Stimulated activated CD8-positive, alpha-beta memory T cell treated with anti-CD3 and anti-CD28 coated beads, Interleukin-12 subunit alpha, Interleukin-12 subunit beta, amount 100 ng/mL, for 4 hours (primary cell): ENCODE data around the gene GRK5.
"Not testable (repeated sequence)": the region's sequence is repeated elsewhere in the genome, so short reads cannot be mapped to it uniquely, and the experiment has no call there.

Experiments used
- DNase-seq: peaks from one replicate; pipeline ENCODE4 v3.0.0-alpha.2; 2020; ENCODE audit warnings: low read depth

GRK5 gene

DNA sequence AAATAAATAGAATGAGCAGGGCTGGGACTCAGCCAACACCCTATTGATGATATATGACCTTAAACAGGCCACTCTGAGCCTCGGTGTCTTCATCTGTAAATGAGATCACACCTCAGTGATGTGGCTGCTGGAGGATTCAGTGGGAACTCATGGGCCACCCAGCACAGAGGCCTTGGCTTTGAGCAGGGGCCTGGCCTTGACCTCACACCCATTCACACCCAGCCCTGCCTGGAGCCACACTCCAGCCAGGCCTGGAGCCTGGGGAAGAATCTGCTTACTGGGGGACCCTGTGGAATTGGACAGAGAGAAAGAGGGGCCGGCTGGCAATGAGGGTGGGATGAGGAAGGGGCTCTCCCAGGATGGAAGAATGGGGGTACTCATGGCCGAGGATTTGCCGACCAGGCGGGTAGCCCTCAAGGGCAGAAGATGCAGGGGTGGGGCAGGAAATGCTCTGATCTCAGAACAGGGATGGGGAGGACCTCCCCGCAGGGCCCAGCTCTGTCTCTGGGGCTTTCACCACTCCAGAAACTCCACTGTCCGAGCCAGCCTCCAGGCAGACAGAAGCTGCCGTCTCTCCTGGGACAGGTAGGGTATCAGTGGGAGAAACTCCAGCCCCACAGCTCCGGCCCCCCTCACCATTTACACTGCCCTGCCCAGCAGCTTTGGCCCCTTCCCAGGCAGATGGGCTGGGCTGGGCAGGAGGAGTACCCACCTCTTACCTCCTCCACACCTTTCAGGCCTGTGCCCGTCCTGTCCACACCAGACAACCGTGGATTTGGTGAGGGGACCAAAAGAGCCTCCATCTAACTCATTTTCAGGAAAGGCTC lies 253.2 kb downstream of the GRK5 start:
- no peak for DNase-seq

DNA sequence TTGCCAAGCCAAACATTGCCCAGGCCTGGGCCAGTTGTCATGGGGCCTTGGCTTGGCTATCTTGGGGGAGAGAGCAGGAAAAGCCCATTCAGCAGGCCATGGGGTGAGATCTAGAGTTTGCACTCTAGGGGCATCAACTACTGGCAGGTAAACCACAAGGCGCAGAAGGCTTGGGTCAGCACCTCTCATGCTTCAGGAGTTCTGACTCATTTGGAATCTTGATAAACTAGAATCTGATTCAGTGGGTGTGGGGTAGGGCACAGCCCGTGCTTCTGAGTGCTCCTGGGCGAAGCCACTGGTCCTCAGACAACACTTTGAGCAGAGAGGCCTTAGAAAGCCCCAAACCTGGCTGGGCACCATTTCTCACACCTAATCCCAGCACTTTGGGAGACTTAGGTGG lies 254.0 kb downstream of the GRK5 start:
- no peak for DNase-seq

DNA sequence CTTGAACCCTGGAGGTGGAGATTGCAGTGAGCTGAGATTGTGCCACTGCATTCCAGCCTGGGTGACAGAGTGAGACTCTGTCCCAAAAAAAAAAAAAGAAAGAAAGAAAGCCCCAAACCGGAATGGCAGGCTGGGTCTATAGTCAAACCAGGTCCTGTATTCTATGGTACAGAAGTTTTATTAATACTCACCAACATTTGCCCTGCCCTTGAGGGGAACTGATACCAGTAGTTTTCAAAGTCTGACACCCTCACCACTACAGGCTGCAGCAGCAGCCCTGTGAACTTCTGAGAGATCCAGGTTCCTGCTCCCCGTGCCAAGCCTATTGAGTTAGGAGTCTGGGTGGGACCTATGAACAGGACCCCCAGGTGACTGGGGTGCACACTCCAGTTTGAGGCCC lies 254.6 kb downstream of the GRK5 start:
- DNase-seq: no peak

DNA sequence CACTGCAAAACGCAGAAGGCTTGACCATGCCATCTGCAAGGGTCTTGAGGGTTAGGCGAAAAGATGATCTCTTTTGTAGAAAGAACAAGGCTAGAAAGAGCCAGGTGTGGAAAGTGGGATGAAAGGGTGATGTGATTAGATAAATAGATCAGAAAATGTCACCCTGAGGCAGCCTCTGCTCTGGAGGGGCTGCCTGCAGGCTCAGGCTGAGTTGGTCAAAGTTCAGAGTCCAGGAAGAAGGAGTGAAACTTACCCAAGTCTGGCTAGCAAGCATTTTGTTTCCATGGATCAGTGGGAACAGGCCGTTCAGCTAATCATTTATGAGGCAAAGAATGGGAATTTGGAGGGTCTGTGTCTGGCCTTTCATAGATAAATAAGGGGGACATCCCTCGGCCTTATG lies 255.4 kb downstream of the GRK5 start:
- DNase-seq: no peak

DNA sequence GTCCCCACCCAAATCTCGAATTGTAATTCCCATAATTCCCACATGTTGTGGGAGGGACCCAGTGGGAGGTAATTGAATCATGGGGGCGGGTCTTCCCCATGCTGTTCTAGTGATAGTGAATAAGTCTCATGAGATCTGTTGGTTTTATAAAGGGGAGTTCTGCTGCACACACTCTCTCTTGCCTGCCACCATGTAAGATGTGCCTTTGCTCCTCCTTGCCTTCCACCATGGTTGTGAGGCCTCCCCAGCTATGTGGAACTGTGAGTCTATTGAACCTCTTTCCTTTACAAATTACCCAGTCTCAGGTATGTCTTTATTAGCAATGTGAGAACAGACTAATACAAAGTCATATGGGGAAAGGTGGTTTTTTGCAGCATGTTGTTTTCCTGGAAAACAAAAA lies 255.8 kb downstream of the GRK5 start:
- not testable (repeated sequence) for DNase-seq

DNA sequence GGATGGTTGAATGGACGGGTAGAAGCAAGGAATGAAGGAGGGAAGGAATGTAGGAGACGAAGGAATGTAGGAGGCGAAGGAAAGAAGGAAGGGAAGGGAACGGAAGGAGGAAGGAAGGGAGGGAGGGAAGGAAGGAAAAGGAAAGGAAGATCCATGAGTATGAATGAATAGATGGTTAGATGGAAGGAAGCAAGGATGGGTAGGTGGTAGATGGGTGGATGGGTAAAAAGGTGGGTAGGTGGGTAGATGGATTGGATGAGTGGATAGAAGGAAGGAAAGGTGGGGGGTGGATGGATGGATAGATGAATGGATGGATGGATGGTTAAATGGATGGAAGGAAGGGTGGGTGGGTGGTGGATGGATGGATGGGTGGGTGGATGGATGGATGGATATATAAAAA lies 257.7 kb downstream of the GRK5 start:
- no peak for DNase-seq

DNA sequence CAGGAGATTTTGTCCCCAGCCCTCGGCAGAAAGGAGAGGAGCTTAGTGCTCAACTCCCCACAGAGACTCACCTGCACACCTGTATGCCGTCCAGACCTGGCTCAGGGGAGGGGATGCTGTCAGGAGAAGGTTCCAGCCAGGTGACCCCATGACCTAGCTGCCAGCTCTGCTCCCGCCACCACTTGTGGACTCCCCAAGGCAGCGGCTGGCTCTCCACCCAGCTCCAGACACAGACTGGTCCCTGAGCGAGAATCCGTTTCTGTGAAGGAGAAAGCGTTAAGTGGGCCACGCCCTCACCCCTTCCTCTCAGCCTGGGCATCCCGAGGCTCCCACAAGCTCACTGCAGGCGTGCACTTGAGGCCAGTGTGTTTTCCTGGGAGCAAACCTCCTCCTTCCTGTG lies 258.7 kb downstream of the GRK5 start:
- no peak for DNase-seq

DNA sequence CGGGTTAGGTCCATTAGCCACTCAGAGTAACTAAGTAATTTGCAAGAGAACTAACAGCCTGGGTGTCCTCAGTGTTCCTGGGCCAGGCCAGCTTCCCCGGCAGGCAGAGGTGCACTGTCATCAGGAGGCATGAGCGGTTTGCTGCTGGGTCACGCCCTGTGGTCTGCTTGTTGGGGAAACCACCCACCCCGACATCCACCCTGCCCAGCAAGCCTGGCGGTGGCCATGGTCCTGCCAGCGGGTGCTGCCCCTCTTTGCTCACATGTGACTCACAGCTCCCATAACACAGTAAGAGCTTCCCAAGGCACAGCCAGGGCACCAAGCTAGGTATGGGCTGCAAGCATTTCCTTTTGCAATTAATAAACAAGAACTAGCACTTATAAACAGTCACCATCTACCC lies 259.3 kb downstream of the GRK5 start:
- peak; percentile 9 for DNase-seq

DNA sequence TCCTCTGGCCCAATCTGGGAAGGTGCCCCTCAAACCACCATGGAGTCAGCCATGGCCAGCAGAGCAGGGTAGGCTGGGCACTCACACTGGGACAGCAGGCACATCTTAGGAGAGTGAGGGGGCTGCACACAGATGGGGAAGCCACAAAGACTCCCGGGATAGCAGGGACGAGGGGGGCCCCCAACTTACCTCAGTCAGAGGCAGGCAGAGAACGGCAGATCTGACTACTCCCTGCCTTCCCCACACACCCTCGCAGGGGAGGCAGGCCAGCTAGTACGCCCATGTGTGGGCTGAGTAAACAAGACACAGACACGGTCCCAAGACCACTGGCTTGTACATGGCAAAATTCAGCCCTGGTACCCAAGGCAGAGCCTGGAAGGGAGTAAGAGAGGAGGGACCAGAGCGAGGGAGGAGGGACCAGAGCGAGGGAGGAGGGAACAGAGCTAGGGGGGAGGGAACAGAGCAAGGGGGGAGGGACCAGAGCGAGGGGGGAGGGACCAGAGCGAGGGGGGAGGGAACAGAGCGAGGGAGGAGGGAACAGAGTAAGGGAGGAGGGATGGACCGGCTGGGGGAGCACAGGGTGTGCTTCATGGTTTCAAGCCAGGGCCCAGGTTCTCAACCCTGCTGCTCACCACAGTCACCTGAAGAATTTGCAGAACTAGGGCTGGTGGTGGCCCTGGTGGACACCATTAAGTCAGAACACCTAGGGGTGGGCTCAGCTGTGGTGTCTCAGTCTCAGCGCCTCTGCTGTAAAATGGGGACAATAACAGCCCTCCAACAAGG lies 261.4 kb downstream of the GRK5 start:
- DNase-seq: no peak

DNA sequence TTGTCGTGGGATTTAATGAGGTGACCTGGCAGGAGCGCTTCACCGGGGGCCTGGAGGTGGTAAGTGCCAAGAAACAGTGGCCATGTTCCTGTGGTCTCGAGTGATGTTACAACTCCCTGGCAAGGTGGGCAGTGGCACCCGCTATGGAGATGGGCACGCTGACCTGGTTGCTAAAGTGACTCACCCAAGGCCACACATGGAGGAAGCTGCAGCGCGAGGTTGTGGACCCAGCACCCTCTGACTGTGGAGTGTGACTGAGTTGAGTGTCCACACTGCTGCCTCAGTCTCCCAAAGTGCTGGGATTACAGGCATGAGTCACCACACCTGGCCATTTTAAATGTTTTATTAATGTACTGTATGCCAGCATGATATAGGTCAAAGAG lies 261.9 kb downstream of the GRK5 start:
- no peak for DNase-seq

DNA sequence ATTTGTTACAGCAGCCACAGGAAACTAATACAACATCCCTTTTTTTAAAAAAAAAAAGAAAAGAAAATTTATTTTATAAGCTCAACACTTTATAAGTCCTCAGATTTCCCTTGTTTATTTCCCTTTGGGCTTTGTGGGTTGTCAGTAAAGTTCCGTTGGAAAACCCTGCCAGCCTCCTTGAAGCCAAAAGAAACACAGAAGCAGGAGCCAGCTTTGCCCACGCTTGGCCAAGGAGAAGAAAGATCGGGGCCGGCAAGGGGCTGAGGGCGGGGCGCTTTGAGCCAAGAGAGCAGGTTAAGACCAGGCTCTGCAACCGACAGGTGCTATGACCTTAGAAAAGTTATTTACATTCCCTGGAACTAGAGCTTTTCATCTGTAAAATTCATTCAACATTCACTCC lies 262.5 kb downstream of the GRK5 start:
- DNase-seq: no peak

DNA sequence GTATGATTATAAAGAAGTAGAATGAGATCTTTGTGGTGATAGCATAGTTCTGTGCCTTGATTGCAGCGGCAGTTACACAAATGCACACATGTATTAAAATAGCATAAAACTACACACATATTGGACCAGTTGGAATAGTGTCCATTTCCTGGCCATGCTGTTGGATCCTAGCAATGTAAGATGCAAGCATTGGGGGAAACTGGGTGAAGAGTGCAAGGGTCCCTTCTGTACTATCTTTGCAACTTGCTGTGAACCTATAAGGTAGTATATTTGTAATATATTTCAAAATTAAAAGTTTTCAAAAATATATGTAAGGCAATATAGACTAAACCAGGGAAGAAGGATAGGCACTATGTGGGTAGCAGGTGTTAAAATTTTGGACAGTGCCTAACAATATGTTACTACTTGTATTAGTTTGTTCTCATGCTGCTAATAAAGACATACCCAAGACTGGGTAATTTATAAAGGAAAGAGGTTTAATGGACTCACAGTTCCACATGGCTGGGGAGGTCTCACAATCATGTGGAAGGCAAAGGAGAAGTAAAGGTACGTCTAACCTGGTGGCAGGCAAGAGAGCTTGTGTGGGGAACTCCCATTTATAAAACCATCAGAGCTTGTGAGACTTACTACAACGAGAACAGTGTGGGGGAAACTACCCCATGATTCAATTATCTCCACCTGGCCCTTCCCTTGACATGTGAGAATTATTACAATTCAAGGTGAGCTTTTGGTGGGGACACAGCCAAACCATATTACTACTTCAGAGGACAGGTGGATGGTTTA lies 263.7 kb downstream of the GRK5 start:
- no peak for DNase-seq

DNA sequence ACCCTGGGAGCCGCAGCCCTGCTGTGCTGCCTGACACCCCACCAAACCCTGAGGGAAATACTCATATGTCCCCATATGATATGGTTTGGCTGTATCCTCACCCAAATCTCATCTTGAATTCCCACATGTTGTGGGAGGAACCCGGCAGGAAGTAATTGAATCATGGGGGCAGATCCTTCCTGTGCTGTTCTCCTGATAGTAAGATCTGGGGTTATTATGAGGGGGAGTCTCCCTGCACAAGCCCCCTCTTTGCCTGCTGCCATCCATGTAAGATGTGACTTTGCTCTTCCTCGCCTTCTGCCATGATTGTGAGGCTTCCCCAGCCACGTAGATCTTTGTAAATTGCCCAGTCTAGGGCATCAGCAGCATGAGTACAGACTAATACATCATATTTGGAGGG lies 266.4 kb downstream of the GRK5 start:
- DNase-seq: no peak

DNA sequence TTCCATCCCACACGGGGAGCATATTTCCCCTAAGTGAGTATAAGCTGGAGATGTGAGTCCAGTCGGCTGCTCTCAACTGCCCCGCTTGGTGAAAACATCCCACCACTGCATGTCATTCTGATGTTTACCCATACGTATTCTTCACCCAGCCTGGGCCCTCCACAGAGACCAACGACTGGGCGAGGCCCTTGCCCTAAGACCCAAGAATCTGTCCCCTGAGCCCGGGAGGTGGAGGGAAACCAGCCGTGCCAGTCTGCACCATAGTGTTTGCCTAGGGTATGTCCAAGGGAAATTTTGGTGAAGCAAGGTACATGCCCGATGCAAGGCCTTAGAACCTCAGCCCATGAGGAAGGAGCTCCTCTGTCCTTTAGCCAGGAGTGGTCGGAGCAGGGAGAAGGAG lies 267.2 kb downstream of the GRK5 start:
- no peak for DNase-seq

DNA sequence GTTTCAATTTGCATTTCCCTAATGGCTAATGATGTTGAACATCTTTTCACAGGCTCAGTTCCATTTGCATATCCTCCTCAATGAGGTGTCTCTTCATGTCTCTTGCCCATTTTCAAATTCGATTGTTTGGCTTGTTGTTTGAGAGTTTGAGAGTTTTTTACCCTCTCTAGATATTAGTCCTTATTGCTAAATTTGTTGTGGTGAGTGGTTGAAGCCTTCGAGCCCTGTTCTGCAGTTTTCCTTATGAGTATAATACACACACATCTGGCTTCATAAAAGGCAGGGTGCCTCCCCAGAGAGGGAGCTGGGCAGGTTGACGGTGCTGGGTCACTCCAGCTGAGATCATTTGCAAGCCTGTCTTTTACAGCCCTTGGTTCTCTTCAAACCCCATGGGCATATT lies 270.1 kb downstream of the GRK5 start:
- DNase-seq: no peak

DNA sequence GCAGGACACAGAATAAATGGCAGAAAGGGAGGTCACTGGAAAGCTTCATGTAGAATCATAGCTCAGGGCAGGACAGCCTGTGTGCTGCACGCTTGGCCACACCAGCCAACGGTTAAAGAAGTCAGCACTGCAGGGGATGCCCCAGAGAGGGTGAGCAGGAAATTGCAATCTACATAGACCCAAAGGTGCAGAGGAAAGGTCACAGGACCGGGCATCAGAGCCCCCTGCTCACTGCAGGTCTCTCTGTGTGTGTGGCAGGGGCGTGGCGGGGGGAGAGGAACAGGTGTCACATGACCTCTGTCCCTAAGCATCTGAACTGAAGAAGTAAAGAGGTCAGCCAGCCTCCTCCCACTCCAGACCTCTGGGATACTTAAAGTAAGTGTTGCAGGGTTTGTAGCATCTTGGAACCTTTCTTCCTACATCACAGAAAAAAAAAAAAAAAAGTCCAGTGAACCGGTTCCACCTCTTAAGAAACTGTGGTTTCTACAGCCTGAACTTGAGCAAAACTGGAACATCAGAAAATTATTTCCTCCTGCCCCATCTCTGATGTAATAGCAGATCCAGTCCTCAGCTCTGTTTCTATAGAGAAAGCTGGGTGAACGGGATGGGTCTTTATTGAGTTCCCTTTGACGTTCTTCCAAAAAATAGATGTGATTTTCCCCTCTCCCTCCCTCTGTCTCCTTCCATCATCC lies 270.9 kb downstream of the GRK5 start:
- no peak for DNase-seq

DNA sequence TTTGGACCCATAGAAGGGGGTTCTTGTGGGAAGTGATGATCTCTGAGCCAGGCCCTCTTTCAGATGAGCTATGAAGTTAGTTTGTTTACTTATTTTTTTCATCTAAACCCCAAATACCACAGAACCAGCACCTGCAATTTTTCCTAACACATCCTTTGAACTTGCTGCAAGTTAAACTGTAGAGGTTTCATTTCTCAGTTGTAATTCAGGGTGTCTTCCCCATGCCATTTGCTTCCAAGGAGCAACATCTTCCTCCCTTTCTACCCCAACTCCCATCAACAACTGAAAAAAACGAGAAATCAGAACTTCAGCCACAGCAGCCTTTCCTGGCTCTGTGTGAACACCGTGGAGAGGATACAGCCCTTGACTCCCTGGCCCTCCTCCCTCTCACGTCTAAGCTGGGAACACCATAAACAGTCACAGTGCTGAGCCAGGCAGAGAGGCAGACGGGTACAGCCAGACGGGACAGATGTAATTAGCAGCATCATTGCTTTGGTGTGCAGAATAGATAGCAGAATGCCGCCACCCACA lies 271.5 kb downstream of the GRK5 start:
- no peak for DNase-seq

DNA sequence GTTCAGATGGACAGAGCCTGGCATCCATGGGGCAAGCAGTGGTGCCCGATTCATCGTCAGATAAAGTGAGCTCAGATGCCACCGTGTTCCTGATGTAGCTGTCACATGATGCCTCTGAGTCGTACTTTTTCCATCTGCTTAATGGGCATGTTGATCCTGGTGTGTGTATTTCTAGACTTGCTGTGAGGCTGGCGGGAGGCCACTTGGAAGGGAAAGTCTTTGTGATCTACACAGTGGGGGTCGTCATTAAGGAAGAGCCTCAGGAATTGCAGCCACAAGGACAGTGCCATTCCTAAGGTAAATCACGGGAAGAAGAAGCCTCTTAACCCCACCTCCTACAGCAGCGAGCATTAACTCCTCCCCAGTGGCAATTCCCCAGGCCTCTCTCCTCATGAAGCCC lies 272.2 kb downstream of the GRK5 start:
- no peak for DNase-seq

DNA sequence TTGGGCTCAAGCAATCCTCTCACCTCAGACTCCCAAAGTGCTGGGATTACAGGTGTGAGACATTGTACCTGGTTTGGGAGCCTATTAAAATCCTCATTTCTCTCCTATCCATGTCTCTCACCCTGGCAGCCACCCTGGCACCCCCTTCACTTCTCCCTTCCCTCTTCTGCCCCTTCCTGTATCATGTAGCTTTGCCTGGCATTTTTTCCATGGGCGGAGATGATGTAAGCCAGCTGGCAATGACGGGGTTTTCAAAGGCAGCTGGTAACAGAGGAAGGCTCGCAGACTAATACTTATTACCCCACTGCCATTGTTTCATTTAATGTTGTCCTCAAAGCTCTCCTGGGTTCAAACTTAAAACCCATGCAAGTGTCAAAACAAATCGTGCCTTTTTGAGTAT lies 273.3 kb downstream of the GRK5 start:
- no peak for DNase-seq

DNA sequence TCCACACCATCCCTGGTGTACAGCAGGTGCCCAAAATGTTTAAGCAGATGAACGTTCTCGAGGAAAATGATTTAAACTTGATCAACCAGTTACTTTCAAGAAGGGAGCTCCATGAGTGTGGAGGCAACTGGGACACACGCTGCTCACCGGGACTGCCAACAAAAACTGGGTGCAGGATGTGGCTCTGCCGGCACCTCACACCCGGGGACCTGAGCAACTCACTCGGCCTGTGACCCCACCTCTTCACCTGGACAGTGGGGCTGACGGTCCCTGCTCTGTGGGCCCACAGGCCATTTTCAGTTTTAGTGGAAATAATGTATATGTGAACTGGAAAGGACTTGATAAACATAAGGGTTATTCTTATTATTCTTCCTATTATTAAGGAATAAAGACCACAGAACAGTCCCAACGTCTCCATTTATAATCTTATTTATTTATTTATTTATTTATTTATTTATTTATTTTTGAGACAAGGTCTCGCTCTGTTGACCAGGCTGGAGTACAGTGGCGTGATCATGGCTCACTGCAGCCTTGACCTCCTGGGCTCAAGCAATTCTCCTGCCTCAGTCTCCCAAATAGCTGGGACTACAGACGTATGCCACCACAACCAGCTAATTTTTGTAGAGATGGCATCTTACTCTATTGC lies 274.5 kb downstream of the GRK5 start:
- no peak for DNase-seq

DNA sequence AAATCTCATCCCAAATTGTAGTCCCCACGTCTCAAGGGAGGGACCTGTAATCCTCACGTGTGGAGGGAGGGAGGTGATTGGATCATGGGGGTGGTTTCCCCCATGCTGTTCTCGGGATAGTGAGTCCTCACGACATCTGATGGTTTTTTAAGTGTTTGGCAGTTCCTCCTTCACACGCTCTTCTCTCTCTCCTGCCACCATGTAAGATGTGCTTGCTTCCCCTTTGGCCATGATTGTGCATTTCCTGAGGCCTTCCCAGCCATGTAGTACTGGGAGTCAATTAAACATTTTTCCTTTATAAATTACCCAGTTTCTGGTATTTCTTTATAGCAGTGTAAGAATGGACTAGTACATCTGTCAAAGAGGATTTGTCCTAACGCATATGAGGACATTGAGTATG lies 275.6 kb downstream of the GRK5 start:
- no peak for DNase-seq

DNA sequence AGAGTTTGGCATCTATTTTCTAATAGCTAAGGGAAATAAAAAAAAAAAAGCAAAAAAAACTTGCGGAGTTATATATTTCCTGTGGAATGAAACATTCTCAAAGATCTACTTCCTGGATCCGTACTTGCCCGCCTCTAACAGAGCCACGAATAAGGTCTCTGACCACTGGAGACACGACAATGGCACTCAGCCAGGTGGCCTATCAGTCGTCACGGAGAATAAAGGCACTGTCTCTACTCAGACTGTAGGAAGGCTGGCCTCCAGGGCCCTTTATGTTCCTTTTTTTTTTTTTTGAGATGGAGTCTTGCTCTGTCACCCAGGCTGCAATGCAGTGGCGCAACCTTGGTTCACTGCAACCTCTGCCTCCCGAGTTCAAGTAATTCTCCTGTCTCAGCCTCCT lies 276.5 kb downstream of the GRK5 start:
- no peak for DNase-seq
